SK-N-SH (cell line): ENCODE measurements around the gene NAPG. TPM values are rescaled to one million over a fixed set of nuclear protein-coding genes. Genes with fewer than 3 reads are reported as not detected.

Experiments
- CTCF ChIA-PET: fragments of 300-600, 350-600 bp; formaldehyde crosslinking; extraction: SDS; loops from one replicate; lab custom pipeline; 2021; lab: Yijun Ruan, JAX
- POLR2A ChIA-PET: fragments of 350-600 bp; sonication (Branson Sonifier 250); formaldehyde crosslinking; extraction: SDS; loops from one replicate; lab custom pipeline; 2020; ENCODE audit warnings: antibody characterized with exemption, inconsistent platforms; lab: Yijun Ruan, JAX
- DNase-seq: peaks from one replicate; pipeline ENCODE4 v3.0.0; 2012
- H2AFZ ChIP-seq: fragments of 200-600 bp; sonication (generic); 2 replicates; pipeline ENCODE4 v1.8.1; 2016; ENCODE audit warnings: antibody characterized with exemption, mild to moderate bottlenecking, low read depth
- H3F3A ChIP-seq: fragments of 200-600 bp; sonication (generic); replicated peaks from 2 replicates; pipeline ENCODE3; 2016; ENCODE audit warnings: antibody characterized with exemption, mild to moderate bottlenecking; ENCODE audit not compliant: insufficient read depth
- H3K27ac ChIP-seq, 2 experiments: fragments of 200-500 bp in 1 of 2; fragments of 200-600 bp in 1 of 2; sonication (Bioruptor generic) in 1 of 2; sonication (generic), shearing (Covaris generic) in 1 of 2; 2 replicates each; pipeline versions ENCODE4 v1.5.1 to v1.6.1; 2014 to 2016; ENCODE audit warnings: low read depth in 2 of 2, inconsistent platforms in 1 of 2, low read length in 1 of 2, mild to moderate bottlenecking in 1 of 2, mixed read lengths in 1 of 2
- H3K27me3 ChIP-seq: fragments of 200-600 bp; sonication (generic), shearing (Covaris generic); 2 replicates; pipeline ENCODE4 v1.6.1; 2016; ENCODE audit warnings: mixed run types; ENCODE audit not compliant: insufficient read depth
- H3K36me3 ChIP-seq, 2 experiments: fragments of 200-500 bp in 1 of 2; fragments of 200-600 bp in 1 of 2; sonication (Bioruptor generic) in 1 of 2; sonication (generic) in 1 of 2; replicated peaks in 1 of 2; 2 replicates each; pipeline versions ENCODE3 to v1.5.1; 2014 to 2016; ENCODE audit warnings: low read length in 1 of 2, mild to moderate bottlenecking in 1 of 2; ENCODE audit not compliant: insufficient read depth in 2 of 2, control insufficient read depth in 1 of 2
- H3K4me1 ChIP-seq, 2 experiments: fragments of 200-500 bp in 1 of 2; fragments of 200-600 bp in 1 of 2; sonication (Bioruptor generic) in 1 of 2; sonication (generic), shearing (Covaris generic) in 1 of 2; 2 replicates each; pipeline versions ENCODE4 v1.5.1 to v1.6.1; 2014 to 2016; ENCODE audit warnings: low read depth in 1 of 2, low read length in 1 of 2, mixed run types in 1 of 2; ENCODE audit not compliant: insufficient read depth in 2 of 2, control insufficient read depth in 1 of 2
- H3K4me2 ChIP-seq: fragments of 200-600 bp; sonication (generic), shearing (Covaris generic); 2 replicates; pipeline ENCODE4 v1.6.1; 2017; ENCODE audit warnings: mixed run types
- H3K4me3 ChIP-seq, 2 experiments: fragments of 200-500 bp in 1 of 2; fragments of 200-600 bp in 1 of 2; sonication (Bioruptor generic) in 1 of 2; sonication (generic), shearing (Covaris generic) in 1 of 2; 2 replicates each; pipeline versions ENCODE4 v1.5.1 to v1.8.1; 2014 to 2016; ENCODE audit warnings: low read depth in 2 of 2, inconsistent platforms in 1 of 2, low read length in 1 of 2, mild to moderate bottlenecking in 1 of 2, mixed read lengths in 1 of 2, moderate library complexity in 1 of 2
- H3K79me2 ChIP-seq: fragments of 200-600 bp; sonication (generic); 2 replicates; pipeline ENCODE4 v1.8.1; 2017; ENCODE audit warnings: mild to moderate bottlenecking; ENCODE audit not compliant: insufficient read depth
- H3K9ac ChIP-seq: fragments of 200-600 bp; sonication (generic); 2 replicates; pipeline ENCODE4 v1.6.1; 2017; ENCODE audit warnings: mixed run types
- H3K9me2 ChIP-seq: fragments of 200-600 bp; sonication (generic); 2 replicates; pipeline ENCODE4 v1.6.1; 2017; ENCODE audit warnings: mixed run types
- H3K9me3 ChIP-seq: fragments of 200-600 bp; sonication (generic); 2 replicates; pipeline ENCODE4 v1.6.1; 2017; ENCODE audit warnings: mixed run types, mild to moderate bottlenecking, moderate library complexity
- H4K20me1 ChIP-seq: fragments of 200-600 bp; sonication (generic); 2 replicates; pipeline ENCODE4 v1.6.1; 2017; ENCODE audit warnings: mild to moderate bottlenecking, mixed run types; ENCODE audit not compliant: insufficient read depth
- ELF1 ChIP-seq: IDR thresholded peaks from 2 replicates; pipeline ENCODE4 v1.4.0; 2012
- EZH2phosphoT487 ChIP-seq: fragments of 200-600 bp; sonication (generic); IDR thresholded peaks from 2 replicates; pipeline ENCODE4 v1.6.1; 2017; ENCODE audit warnings: low read depth, mixed run types, mild to moderate bottlenecking, antibody characterized with exemption, moderate library complexity, borderline replicate concordance
- FOXM1 ChIP-seq: IDR thresholded peaks from 2 replicates; pipeline ENCODE4 v1.4.0; 2012; ENCODE audit warnings: low read depth, mild to moderate bottlenecking
- GATA2 ChIP-seq: sonication (generic); formaldehyde crosslinking; IDR thresholded peaks from 2 replicates; pipeline ENCODE4 v1.5.0; 2020; ENCODE audit warnings: mild to moderate bottlenecking, missing genetic modification reagents
- JUND ChIP-seq: IDR thresholded peaks from 2 replicates; pipeline ENCODE4 v1.4.0; 2012
- MXI1 ChIP-seq: IDR thresholded peaks from 2 replicates; pipeline ENCODE4 v1.6.1; 2012; ENCODE audit warnings: mild to moderate bottlenecking, low read depth, low read length, improper control_type of control experiment
- POLR2AphosphoS5 ChIP-seq: IDR thresholded peaks from 2 replicates; pipeline ENCODE4 v1.6.1; 2012; ENCODE audit warnings: low read depth, low read length
- RCOR1 ChIP-seq: fragments of 150-350 bp; IDR thresholded peaks from 2 replicates; pipeline ENCODE4 v1.6.1; 2017; ENCODE audit warnings: antibody characterized with exemption, low read length
- RFX5 ChIP-seq: IDR thresholded peaks from 2 replicates; pipeline ENCODE4 v1.6.1; 2012; ENCODE audit warnings: mild to moderate bottlenecking, improper control_type of control experiment, low read length
- SIN3A ChIP-seq: IDR thresholded peaks from 2 replicates; pipeline ENCODE4 v1.6.1; 2012; ENCODE audit warnings: low read depth, mild to moderate bottlenecking, low read length, moderate library complexity, borderline replicate concordance
- SMC3 ChIP-seq: IDR thresholded peaks from 2 replicates; pipeline ENCODE4 v1.6.1; 2012; ENCODE audit warnings: low read depth, low read length, improper control_type of control experiment
- TCF12 ChIP-seq: IDR thresholded peaks from 2 replicates; pipeline ENCODE4 v1.4.0; 2012
- YY1 ChIP-seq: IDR thresholded peaks from 2 replicates; pipeline ENCODE4 v1.4.0; 2012; ENCODE audit warnings: low read depth, mild to moderate bottlenecking
- WGBS: methylation state at CpG from one replicate; pipeline ENCODE4 v1.1.6; 2017; ENCODE audit warnings: low lambda C conversion rate; 5-methylcytosine and 5-hydroxymethylcytosine counted together
- polyA plus RNA-seq, 3 experiments: library from polyadenylated mRNA; depleted of rRNA; stranded (reverse); fragments of >200 nt; gene quantifications; 2 replicates each; pipeline ENCODE4 v1.2.3, GENCODE V29; 2012
- TF ChIP-seq, protein P1 (sequence below): fragments of 150-350 bp; IDR thresholded peaks from 2 replicates; pipeline ENCODE4 v1.6.1; 2017; ENCODE audit warnings: antibody characterized with exemption, low read length, low read depth, borderline replicate concordance
- TF ChIP-seq, protein P2 (sequence below): fragments of 200-600 bp; sonication (generic); IDR thresholded peaks from 2 replicates; pipeline ENCODE4 v1.6.1; 2017; ENCODE audit warnings: antibody characterized with exemption, mild to moderate bottlenecking, moderate library complexity
- TF ChIP-seq, protein P3 (sequence below): IDR thresholded peaks from 2 replicates; pipeline ENCODE4 v1.4.0; 2012; ENCODE audit warnings: low read depth, borderline replicate concordance
- TF ChIP-seq, protein P4 (sequence below): IDR thresholded peaks from 2 replicates; pipeline ENCODE4 v1.4.0; 2012; ENCODE audit warnings: low read depth

The NAPG gene
- polyA plus RNA-seq, 1 of the 3 experiments (the other 2 are of a cell fraction): 9.2 TPM

DNA sequence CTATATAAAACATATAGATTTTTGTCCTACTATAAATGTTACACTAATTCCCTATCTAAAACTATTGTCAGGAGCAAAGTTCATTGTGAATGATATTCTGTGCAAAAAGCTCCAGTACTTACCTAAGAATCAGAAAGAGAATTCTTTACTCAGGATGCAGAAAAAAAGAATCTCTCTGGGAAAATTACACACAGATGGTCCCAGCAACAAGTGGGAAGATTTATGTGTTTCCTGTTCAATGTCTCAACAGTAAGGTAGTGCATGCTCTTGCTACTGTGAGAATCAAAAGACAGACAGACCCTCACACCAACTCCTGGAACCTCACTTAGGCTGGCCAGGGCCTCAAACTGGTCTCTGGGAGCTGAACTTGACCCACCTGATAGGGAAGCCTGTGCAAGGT lies 11.2 kb upstream of the NAPG start:
- POLR2A ChIA-PET: no interaction called here
- TF ChIP-seq SMC3: no peak
- no peak for TF ChIP-seq EZH2phosphoT487
- TF ChIP-seq TCF12: no peak
- no peak for TF ChIP-seq SIN3A
- Histone ChIP-seq H3K27me3 (no peaks in the 10 kb centered on the region; the same call in none of the 2 replicates), H3K9me2 (no peaks in the 10 kb centered on the region), H3K9me3 (no peaks in the 10 kb centered on the region), H3K79me2 (no peaks in the 10 kb centered on the region), H3K4me1 (peaks cover 0 to 15% of the 10 kb centered on the region in 2 experiments; a peak in 2 of 4 replicates), H3K4me2 (no peak overlapping the region), H4K20me1 (no peaks in the 10 kb centered on the region), H3K27ac (no peak overlapping the region), H3K36me3 (no peaks in the 10 kb centered on the region), H2AFZ (no peak overlapping the region), H3K4me3 (no peak overlapping the region), H3F3A (no peaks in the 10 kb centered on the region), H3K9ac (no peak overlapping the region)
- CTCF ChIA-PET: interaction anchor here (6.6 kb wide), 1 partner anchor 542 kb away, joined by 210 read pairs; no protein-coding TSS in a partner anchor
- DNase-seq: no peak

DNA sequence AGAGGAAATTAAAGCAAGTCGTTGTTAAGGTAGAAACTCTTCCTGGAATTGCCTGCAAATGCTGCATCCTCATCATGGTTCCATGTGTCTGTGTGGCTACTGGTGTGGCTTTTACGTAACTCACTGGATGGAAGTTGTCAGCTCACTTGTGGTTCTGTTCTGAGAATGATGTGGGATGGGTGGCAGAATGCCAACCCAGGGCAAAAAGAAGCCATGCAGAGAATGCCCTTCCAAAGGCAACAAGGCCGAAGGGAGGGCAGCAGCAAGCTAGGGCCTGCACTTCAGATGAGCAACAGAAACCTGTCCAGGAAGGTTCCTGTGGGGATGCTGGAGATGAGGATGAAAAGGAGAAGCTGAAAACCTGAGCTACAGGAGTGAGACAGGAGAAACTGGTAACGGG lies 10.4 kb upstream of the NAPG start:
- H3K79me2 ChIP-seq: no peaks in the 10 kb centered on the region
- no peak for DNase-seq
- TF ChIP-seq EZH2phosphoT487 (no peak), ELF1 (no peak), POLR2AphosphoS5 (no peak), RFX5 (no peak)
- TF ChIP-seq, all 33 proteins: peak for 0
- Histone ChIP-seq H3K36me3 (no peaks in the 10 kb centered on the region), H3K4me2 (no peak overlapping the region), H4K20me1 (no peaks in the 10 kb centered on the region), H3K9me3 (no peaks in the 10 kb centered on the region), H3K9me2 (no peaks in the 10 kb centered on the region), H2AFZ (no peak overlapping the region), H3F3A (no peaks in the 10 kb centered on the region), H3K4me3 (no peak overlapping the region), H3K9ac (no peak overlapping the region), H3K4me1 (peaks cover 0 to 17% of the 10 kb centered on the region in 2 experiments; a peak in 3 of 4 replicates), H3K27ac (no peak overlapping the region), H3K27me3 (no peaks in the 10 kb centered on the region; the same call in none of the 2 replicates)
- WGBS: 10% methylated on average over 2 of the region's 4 CpGs
- ChIA-PET POLR2A (no interaction called here), CTCF (interaction anchor here (0.5 to 6.6 kb wide), 3 partner anchors 543 to 577 kb away, joined by 3 to 210 read pairs (median 3); no protein-coding TSS in a partner anchor)

DNA sequence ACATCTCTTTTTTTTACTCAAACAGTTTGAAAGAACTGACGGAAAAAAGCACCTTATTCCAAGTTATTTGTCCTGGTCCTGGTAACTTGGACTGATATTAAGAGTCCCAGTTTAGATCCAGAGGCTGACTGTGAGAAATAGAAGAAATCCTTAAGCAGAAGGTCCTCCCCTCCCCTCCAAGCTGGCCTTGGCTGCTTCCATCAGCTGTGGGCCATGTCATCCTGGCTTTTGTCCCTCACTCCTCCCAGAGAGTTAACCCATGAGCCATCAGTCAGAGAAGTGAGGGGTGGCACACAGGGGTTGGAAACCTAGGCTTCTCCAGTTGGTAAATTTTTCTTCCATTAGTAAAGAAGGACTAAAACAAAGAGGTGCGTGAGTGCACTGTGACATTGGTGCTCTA lies 9.7 kb upstream of the NAPG start:
- WGBS: 61% methylated on average over 2 of the region's 2 CpGs
- Histone ChIP-seq H3K27me3 (no peaks in the 10 kb centered on the region; the same call in none of the 2 replicates), H3F3A (no peaks in the 10 kb centered on the region), H3K9me3 (no peaks in the 10 kb centered on the region), H3K79me2 (no peaks in the 10 kb centered on the region), H3K4me1 (peaks cover 0 to 17% of the 10 kb centered on the region in 2 experiments; a peak in 3 of 4 replicates), H3K4me3 (no peak overlapping the region), H3K36me3 (no peaks in the 10 kb centered on the region), H2AFZ (no peak overlapping the region), H3K9me2 (no peaks in the 10 kb centered on the region), H3K4me2 (no peak overlapping the region), H4K20me1 (no peaks in the 10 kb centered on the region), H3K27ac (no peak overlapping the region), H3K9ac (no peak overlapping the region)
- no peak for DNase-seq
- ChIA-PET POLR2A (no interaction called here), CTCF (interaction anchor here (0.5 to 6.6 kb wide), 3 partner anchors 544 to 578 kb away, joined by 3 to 210 read pairs (median 3); no protein-coding TSS in a partner anchor)
- TF ChIP-seq GATA2 (CRISPR knock-in tag): no peak
- TF ChIP-seq, protein P1, sequence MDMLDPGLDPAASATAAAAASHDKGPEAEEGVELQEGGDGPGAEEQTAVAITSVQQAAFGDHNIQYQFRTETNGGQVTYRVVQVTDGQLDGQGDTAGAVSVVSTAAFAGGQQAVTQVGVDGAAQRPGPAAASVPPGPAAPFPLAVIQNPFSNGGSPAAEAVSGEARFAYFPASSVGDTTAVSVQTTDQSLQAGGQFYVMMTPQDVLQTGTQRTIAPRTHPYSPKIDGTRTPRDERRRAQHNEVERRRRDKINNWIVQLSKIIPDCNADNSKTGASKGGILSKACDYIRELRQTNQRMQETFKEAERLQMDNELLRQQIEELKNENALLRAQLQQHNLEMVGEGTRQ: no peak
- TF ChIP-seq FOXM1: no peak
- TF ChIP-seq, protein P2, sequence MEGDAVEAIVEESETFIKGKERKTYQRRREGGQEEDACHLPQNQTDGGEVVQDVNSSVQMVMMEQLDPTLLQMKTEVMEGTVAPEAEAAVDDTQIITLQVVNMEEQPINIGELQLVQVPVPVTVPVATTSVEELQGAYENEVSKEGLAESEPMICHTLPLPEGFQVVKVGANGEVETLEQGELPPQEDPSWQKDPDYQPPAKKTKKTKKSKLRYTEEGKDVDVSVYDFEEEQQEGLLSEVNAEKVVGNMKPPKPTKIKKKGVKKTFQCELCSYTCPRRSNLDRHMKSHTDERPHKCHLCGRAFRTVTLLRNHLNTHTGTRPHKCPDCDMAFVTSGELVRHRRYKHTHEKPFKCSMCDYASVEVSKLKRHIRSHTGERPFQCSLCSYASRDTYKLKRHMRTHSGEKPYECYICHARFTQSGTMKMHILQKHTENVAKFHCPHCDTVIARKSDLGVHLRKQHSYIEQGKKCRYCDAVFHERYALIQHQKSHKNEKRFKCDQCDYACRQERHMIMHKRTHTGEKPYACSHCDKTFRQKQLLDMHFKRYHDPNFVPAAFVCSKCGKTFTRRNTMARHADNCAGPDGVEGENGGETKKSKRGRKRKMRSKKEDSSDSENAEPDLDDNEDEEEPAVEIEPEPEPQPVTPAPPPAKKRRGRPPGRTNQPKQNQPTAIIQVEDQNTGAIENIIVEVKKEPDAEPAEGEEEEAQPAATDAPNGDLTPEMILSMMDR: no peak
- no peak for TF ChIP-seq MXI1
- TF ChIP-seq, protein P3, sequence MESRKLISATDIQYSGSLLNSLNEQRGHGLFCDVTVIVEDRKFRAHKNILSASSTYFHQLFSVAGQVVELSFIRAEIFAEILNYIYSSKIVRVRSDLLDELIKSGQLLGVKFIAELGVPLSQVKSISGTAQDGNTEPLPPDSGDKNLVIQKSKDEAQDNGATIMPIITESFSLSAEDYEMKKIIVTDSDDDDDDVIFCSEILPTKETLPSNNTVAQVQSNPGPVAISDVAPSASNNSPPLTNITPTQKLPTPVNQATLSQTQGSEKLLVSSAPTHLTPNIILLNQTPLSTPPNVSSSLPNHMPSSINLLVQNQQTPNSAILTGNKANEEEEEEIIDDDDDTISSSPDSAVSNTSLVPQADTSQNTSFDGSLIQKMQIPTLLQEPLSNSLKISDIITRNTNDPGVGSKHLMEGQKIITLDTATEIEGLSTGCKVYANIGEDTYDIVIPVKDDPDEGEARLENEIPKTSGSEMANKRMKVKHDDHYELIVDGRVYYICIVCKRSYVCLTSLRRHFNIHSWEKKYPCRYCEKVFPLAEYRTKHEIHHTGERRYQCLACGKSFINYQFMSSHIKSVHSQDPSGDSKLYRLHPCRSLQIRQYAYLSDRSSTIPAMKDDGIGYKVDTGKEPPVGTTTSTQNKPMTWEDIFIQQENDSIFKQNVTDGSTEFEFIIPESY: no peak
- TF ChIP-seq RFX5: no peak
- TF ChIP-seq ELF1: no peak
- TF ChIP-seq RCOR1: no peak
- TF ChIP-seq JUND: no peak
- TF ChIP-seq YY1: no peak
- TF ChIP-seq, protein P4, sequence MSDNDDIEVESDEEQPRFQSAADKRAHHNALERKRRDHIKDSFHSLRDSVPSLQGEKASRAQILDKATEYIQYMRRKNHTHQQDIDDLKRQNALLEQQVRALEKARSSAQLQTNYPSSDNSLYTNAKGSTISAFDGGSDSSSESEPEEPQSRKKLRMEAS: no peak
